HG02885 (cell line): Measurements from ENCODE around the gene USB1.

Experiments
- ATAC-seq: cut with Tn5 transposase; IDR thresholded peaks from one replicate; pipeline ENCODE4 v1.9.1; 2021; ENCODE audit warnings: mild to moderate bottlenecking; ENCODE audit not compliant: unreplicated experiment, poor library complexity

Gene USB1

GRCh38 chr16:58044266-58045019 lies 43.2 kb downstream of the USB1 start:
- no peak for ATAC-seq

GRCh38 chr16:58045096-58045495 lies 43.9 kb downstream of the USB1 start:
- ATAC-seq: no peak

DNA sequence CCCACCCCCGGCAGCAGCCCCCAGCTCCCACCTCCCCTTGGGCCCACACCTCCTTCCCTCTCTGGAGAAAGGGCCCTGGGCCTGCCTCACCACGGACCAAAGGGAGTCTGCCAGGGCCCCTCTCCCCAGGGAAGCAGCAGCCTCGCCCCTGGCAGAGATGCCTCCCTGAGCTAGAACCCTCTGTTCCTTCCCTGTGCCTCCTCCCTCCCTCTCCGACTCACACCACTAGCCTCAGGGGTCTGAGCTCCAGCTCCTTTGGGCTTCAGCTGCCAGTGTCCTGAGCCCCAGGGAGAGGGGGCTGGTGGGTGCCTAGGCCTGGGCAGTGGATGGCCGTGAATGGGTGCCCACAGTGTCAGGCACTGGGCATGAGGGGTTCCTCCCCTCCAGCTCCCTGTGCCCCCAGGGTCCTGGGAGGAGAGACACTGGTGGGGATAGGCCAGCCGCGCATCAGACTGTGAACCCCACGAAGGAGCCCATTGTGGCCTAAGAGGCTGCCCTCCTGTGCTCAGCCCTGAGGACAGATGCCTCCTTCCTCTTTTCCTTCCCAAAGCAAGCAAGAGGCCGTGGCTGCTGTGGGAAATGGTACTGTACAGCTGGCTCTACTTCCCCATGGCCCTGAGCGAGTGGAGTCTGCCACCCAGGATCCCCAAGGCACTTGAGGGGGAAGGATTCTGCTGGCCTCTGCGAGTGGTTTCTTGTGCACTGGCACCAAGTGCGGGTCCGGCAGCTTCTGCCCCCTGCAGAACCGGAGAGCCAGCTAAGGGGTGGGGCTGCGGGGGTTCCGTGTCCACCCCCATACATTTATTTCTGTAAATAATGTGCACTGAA lies 45.1 kb downstream of the USB1 start:
- no peak for ATAC-seq

- ATAC-seq: no peak
Observed at GRCh38 chr16:58046936-58047335, 45.7 kb downstream of the USB1 start.

GRCh38 chr16:58047557-58048348 lies 46.5 kb downstream of the USB1 start:
- ATAC-seq: no peak

- no peak for ATAC-seq
Observed at GRCh38 chr16:58048494-58049231, 47.5 kb downstream of the USB1 start.

GRCh38 chr16:58049232-58050185 lies 48.3 kb downstream of the USB1 start:
- ATAC-seq: no peak

GRCh38 chr16:58051296-58051695 lies 50.1 kb downstream of the USB1 start:
- no peak for ATAC-seq

- no peak for ATAC-seq
Observed at GRCh38 chr16:58051821-58052603, 50.8 kb downstream of the USB1 start.

GRCh38 chr16:58053682-58054005 lies 52.4 kb downstream of the USB1 start:
- no peak for ATAC-seq

- no peak for ATAC-seq
Observed at GRCh38 chr16:58054289-58054688, 53.1 kb downstream of the USB1 start.

DNA sequence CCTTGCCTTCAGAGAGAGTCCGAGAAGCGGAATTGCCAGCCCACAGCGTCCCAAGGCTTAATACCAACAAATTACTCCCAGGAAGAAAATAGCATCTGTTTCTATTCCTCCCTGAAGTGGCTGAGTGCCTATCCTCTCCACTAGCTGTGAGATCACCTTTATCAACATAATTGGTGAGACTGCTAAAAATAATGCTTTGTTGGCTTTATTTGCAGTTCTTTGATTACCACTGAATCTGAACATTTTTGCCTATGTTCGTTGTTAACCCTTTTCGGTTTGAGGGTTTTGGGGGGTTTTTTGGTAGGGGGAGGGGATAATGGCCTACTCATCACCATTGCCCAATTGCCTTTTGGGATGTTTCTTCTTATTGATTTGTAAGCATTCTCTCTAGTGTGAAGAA lies 55.4 kb downstream of the USB1 start:
- no peak for ATAC-seq

DNA sequence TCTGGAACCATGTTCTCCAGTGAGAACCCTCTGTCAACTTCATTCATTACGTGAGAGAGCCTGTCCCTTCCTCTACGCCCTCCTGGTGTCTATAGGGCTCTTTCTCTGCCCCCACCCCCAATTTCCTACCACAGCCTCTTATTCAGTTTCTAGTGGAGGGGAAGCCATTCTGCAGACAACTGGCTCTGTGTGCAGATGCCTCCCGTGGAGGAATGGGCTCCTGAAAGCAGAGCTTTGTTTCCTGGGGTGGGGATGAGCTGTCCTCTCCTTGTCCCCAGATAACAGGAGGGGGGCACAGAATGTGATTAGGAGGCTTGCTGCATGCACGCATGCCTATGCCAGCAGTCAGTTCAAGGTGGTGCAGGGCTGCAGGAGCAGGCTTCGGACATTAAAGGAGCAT lies 55.9 kb downstream of the USB1 start:
- ATAC-seq: no peak

- ATAC-seq: no peak
Observed at GRCh38 chr16:58057784-58058183, 56.6 kb downstream of the USB1 start.

DNA sequence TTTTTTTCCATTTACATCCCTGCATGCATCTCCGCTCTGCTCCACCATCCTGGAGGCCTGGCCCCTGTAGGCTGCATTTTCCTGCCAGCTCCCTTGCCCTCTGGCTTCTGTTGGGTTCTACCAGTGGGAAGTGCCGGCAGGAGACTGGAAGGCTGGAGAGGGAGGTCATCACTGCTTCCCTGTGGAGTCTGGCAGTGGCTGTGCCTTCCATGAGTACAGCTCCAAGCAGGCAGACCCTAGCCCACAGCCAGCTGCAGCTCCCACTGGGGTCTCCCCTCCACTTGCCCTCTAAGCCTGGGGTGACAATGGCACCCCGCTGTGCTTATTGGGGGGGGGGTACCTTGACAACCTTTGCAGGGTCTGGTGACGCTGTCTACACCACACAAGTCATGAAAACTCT lies 61.6 kb downstream of the USB1 start:
- ATAC-seq: no peak

- ATAC-seq: no peak
Observed at GRCh38 chr16:58063377-58064076, 62.3 kb downstream of the USB1 start.

- no peak for ATAC-seq
Observed at GRCh38 chr16:58070585-58070984, 69.4 kb downstream of the USB1 start.
